ENCODE results near the gene GPR107. TPM values are rescaled to one million over a fixed set of nuclear protein-coding genes. Genes with fewer than 3 reads are reported as not detected.

GPR107 gene
- total and polyA plus RNA-seq, 2 experiments from 2014 or later: 6.2 to 30.7 TPM

DNA sequence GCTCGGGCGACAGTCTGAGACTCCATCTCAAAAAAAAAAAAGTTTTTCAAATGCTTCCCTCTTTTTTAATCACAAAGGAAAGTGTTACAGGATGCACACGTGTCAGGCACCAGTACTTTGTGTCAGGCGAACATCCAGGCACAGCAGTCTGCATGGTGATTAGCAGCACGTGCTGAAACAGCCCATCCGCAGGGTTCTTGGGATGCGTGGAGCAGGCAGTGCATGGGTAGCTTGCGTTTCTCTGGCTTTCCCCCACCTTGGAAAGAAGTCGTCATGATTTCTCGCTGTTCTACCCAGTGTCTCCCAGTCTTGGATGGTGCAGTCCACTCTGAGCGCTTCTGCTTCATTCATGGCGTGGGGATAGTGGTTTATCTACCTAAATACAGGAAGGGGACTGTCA, 35.4 kb downstream of the GPR107 start (continued):
- TF ChIP-seq, protein P1, sequence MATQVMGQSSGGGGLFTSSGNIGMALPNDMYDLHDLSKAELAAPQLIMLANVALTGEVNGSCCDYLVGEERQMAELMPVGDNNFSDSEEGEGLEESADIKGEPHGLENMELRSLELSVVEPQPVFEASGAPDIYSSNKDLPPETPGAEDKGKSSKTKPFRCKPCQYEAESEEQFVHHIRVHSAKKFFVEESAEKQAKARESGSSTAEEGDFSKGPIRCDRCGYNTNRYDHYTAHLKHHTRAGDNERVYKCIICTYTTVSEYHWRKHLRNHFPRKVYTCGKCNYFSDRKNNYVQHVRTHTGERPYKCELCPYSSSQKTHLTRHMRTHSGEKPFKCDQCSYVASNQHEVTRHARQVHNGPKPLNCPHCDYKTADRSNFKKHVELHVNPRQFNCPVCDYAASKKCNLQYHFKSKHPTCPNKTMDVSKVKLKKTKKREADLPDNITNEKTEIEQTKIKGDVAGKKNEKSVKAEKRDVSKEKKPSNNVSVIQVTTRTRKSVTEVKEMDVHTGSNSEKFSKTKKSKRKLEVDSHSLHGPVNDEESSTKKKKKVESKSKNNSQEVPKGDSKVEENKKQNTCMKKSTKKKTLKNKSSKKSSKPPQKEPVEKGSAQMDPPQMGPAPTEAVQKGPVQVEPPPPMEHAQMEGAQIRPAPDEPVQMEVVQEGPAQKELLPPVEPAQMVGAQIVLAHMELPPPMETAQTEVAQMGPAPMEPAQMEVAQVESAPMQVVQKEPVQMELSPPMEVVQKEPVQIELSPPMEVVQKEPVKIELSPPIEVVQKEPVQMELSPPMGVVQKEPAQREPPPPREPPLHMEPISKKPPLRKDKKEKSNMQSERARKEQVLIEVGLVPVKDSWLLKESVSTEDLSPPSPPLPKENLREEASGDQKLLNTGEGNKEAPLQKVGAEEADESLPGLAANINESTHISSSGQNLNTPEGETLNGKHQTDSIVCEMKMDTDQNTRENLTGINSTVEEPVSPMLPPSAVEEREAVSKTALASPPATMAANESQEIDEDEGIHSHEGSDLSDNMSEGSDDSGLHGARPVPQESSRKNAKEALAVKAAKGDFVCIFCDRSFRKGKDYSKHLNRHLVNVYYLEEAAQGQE (IDR thresholded peaks at IDR 0.05; ENCODE audit: unreplicated experiment): no peak
- no peak for TF ChIP-seq EZH2phosphoT487 (IDR thresholded peaks at IDR 0.05; ENCODE audit: unreplicated experiment)
- TF ChIP-seq POLR2AphosphoS5 (IDR thresholded peaks at IDR 0.05; ENCODE audit: low read depth): no peak
- no peak for TF ChIP-seq ZNF114 (CRISPR knock-in tag; IDR thresholded peaks at IDR 0.05)

- H3K79me2 ChIP-seq (replicated peaks; ENCODE audit: insufficient read depth): no peaks in the 10 kb centered on the region
- no peak overlapping the region for H3K4me2 ChIP-seq
- no peak overlapping the region for H3K4me3 ChIP-seq
- Mint-ChIP-seq H3K27ac (no peak overlapping the region), H3K4me1 (no peaks in the 10 kb centered on the region), H3K36me3 (ENCODE audit: low read depth) (peaks cover 38% of the 10 kb centered on the region), H3K9me3 (no peaks in the 10 kb centered on the region), H3K27me3 (ENCODE audit: insufficient read depth, low read depth, poor library complexity) (no peaks in the 10 kb centered on the region), H3K4me3 (no peak overlapping the region)
- no peak overlapping the region for H2AFZ ChIP-seq
- H3K9me2 ChIP-seq (ENCODE audit: insufficient read depth): no peaks in the 10 kb centered on the region
- H3K4me1 ChIP-seq (ENCODE audit: insufficient read depth): no peaks in the 10 kb centered on the region
- ATAC-seq (no peak), DNase-seq (ENCODE audit: low spot score) (no peak)
- peaks cover 6% of the 10 kb centered on the region; the same call in 1 of the 2 replicates for H4K20me1 ChIP-seq (replicated peaks; ENCODE audit: insufficient read depth)
- no peaks in the 10 kb centered on the region for H3K27me3 ChIP-seq (ENCODE audit: insufficient read depth)
- no peak overlapping the region; the same call in 1 of the 2 replicates for H3K27ac ChIP-seq (ENCODE audit: low read depth)
- no peaks in the 10 kb centered on the region for H3F3A ChIP-seq (replicated peaks; ENCODE audit: low read depth)
- H3K36me3 ChIP-seq (ENCODE audit: insufficient read depth): peaks cover 16% of the 10 kb centered on the region; the same call in 1 of the 2 replicates
- no peak for TF ChIP-seq ZNF331 (CRISPR knock-in tag; IDR thresholded peaks at IDR 0.05; ENCODE audit: low read depth)
- TF ChIP-seq EZH2 (IDR thresholded peaks at IDR 0.05; ENCODE audit: low read depth, unreplicated experiment): no peak
- no peak for TF ChIP-seq NANOG (IDR thresholded peaks at IDR 0.05; ENCODE audit: borderline replicate concordance)
- no peak for TF ChIP-seq EZH2phosphoT487 (IDR thresholded peaks at IDR 0.05; ENCODE audit: unreplicated experiment)
- TF ChIP-seq CTCF (conservative IDR thresholded peaks at IDR 0.05; ENCODE audit: low read depth in 2 of 2): no peak
- TF ChIP-seq STAT1 (IDR thresholded peaks at IDR 0.05; ENCODE audit: unreplicated experiment): no peak
- no peak for TF ChIP-seq JUNB (IDR thresholded peaks at IDR 0.05; ENCODE audit: unreplicated experiment)
- TF ChIP-seq ETS1 (IDR thresholded peaks at IDR 0.05): no peak
- TF ChIP-seq, protein P1 (IDR thresholded peaks at IDR 0.05; ENCODE audit: unreplicated experiment): no peak
- TF ChIP-seq CREB1 (CRISPR knock-in tag; IDR thresholded peaks at IDR 0.05; ENCODE audit: low read depth): no peak
- TF ChIP-seq POLR2AphosphoS5 (IDR thresholded peaks at IDR 0.05; ENCODE audit: low read depth): no peak
- TF ChIP-seq ZNF114 (CRISPR knock-in tag; IDR thresholded peaks at IDR 0.05): no peak
Observed at GRCh38 chr9:130090915-130091314, 37.2 kb downstream of the GPR107 start.

Measured in GM23338 (cell line).